GM21526 (cell line): ENCODE measurements around the gene DNAH1.

Source experiments
- ATAC-seq: cut with Tn5 transposase; IDR thresholded peaks from one replicate; pipeline ENCODE4 v1.9.1; 2021; ENCODE audit warnings: moderate library complexity; ENCODE audit not compliant: unreplicated experiment, low FRiP score

DNAH1 gene

DNA sequence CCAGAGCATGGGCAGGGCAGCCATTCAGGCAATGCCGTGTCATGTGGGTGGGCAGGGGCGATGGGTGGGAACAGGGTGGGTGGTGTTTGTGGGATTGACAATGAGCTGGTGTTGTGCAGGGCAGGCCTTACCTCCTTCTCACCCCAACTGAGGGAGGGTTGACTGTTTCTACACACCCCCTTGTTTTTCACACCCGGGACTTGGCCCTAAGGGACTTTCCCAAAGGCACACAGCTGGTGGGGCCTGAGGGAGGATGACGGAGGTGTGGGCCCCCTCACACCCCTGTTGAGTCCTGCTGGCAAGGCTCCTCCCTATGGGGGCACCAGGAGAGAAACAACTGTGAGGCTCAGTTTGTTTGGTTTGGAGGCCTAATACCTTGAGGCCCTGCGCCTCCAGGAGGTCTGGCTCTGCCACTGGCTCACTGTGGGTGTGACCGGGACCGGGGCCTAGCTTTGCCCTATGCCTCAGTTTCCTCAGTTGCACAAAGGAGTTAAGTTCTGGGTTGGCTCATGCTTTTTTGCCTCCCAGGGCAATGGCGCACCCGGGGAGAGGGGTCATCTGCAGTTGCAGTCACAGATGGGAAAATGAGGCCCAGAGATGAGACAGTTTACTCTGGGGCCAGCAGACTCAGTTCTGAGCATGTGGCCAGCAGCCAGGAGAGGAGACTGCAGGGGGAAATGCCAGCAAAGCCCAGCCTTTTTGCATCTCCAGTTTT is 5.1 kb upstream of the DNAH1 start:
- ATAC-seq: peak; percentile 37

DNA sequence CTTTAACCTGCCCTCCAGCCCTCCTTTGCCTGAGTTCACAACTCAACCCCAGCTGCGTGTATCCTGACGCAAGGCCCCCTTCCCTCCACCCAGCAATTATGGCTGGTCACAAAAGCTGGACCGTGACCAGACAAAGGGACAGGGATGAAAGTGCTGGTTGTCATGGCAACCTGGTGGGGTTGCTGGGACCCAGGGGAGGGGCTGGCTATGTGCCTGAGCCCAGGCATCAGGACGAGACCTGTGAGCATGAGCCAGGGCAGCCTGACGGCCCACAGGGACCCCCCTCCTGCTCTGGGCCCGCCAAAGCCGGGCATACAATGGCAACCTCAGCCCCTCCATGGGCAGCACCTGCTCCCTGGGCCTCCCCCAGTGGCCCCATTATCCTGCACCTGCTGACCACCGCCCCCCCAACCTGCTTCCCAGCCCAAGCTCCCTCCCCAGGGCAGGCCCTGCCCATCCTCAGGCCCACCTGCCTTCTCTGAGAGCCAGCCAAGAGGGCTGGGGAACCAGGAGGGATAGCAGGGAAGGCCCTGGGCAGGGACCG is 4.5 kb upstream of the DNAH1 start:
- no peak for ATAC-seq

DNA sequence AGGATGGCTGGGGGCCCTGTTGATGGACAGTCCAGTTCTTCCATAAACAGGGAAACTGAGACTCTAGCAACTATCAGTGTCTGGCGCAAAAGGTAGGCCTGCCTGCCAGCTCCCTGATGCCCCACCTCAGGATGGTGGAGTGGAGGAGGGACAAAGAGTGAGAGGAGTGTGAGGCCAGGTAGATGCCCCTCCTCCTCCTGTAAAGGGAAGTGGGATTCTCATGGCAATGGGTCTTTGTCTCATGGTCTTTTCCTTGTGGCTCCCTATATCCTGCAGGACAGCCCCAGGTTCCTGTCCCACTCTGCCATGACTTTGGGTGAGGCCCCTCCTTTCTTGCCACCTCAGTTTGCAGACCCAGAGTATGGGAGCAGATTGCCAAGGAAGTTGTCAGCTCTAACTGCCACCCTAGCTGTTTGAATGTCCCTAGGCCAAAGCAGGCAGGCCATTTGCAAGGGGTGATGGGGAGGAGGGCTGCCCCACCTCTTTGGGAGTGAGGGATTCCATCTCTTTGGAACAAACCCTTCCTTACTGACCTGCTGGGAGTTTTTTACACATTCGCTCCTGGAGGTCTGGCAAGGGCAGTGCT is 2.8 kb upstream of the DNAH1 start:
- peak; percentile 11 for ATAC-seq

DNA sequence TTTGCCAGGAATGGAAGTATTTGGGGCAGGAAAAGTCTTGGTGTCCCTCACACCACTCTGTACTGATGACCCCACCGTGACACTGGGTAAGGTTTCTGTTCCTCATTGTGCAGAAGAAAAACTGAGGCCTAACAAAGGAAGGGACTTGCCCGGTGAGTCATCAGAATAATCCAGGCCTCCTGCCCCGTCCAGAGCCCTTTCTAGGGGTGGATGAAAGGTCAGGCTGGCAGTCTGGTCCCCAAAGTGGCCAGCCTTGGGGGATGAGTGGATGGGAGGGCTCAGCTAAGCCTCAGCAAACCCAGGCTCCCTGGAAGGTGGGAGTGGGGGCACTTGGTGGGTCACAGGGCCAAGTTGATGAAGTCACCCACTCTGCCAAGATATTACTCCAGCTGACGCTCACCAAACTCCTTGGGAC is 2.3 kb upstream of the DNAH1 start:
- peak; percentile 78 for ATAC-seq

DNA sequence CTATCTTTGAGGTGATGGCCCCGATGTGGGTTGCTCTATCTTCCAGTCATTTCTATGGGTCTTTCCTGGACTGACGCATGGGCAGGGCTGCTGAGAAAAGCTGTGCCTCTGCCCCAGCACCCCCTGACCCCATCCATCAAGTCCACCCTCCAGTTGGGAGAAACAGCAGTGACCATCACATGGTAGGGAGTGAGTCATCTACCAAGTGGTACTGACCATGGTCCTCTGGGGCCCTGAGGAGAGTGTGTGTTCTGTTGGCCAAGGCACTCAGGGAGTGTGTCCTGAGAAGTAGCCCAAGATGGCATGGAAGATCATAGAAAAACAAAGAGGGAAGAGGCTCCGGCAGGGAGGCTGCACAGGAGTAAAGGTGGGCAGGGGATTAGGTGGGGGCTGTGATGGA is 1.6 kb upstream of the DNAH1 start:
- ATAC-seq: no peak

DNA sequence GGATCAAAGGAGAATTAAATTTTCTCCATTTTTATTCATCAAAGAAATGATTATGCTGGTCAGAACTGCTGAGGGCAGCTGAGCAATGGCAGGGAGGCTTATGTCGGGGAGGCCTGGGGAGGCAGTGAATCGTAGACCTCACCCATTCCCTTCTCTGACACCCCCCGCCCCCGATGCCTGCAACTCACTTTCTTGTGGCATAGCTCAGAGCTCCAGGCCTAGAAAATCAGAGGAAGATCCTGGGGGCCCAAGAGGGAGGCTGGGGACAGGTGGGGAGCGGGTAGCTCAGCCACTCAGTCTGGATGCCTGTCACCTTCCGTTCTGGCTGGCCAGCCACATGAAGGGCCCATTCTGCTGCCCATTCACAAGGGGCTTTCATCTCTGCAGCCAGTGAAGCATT is 1.1 kb upstream of the DNAH1 start:
- ATAC-seq: no peak

DNA sequence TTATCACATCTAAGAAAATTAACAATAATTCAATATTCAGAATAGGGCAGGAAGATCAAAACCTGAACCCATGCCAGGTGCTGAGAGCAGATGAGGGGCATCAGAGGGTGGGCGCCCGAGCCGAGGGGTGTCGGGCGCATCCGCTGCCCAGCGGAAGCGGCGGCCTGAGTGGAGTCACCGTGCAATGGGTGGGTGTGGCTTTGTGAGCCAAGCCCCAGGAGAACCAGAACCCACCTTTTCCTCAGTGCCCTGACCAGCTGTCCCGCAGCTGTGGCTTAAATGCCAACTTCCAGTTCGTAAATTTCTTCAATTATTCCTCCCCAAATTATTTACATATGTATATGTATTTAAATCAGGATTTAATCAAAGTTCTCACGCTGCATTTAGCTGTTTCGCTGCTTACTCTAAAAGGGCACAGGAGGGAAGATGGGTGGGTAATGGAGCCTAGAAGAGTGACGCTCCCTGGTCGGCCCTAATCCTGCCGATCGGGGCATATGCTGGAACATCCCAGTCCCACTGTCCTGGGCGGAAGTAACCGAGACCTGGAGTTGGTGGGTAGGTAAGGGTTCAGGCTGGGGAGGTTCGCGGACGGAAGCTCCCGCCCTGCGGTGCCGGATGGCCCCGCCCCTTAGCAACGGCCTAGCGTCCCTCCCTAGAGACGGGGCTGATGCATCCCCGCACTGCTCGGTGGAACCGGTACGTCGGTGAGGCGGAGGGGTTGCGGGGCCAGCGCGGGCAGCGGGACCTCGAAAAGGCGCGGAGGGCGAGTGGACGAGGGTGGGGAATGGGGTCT is 1.3 kb downstream of the DNAH1 start:
- no peak for ATAC-seq

DNA sequence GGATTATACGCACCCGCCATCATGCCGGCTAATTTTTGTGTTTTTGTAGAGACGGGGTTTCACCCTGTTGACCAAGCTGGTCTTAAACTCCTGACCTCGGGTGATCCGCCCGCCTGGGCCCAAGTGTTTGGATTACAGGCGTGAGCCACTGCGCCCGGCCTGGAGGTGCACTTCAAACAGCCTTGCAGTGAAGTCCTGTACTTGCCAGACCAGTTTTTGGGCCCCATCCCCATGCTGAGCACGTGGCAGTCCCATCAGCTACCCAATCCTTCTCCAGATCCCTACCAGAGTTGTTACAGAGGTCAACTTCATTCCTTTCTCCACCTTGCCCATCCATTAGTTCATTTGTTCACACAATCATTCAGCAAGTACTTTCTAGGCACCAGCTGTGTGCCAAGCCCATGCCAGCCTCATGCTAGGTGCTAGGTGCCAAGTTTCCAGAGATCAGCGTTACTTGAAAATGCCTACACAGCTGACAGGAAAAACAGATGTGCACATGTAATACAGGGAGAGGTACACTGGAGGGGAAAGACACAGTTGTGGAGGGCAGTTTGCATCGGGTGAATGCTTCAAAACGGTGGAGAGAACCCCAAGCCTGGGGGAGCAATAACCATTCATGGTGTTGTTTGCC is 2.2 kb downstream of the DNAH1 start:
- no peak for ATAC-seq

DNA sequence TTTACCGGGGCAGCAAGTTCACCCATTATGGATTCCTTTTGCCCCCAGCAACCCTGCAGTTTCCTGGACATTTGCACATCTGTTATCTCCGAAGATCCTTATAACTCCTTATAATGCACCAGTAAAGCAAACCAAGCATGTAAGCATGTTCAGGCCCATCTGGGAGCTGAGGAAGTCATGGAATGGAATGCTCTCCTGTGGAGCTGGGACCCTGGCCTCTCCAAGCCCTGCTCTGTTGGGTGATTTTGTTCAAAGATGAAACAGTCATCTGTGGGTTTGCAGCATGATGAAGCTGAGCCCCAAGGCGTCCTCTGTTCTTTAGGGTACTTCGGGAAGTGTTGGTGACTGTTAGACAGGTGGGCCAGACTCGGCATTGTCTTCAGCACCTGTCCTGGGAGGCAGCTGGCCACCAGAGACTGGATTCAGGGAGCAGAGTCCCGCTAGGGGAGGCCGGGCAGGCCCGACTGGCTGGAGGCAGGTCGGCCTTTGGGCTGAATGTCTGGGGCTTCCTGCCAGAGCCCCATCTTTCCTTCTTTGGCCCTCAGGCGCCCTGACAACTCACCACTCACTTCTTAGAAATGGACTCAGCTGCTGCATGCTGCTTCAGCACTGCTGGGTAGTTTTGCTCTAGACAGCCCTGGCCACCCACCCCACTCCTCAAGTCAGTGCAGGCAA is 3.9 kb downstream of the DNAH1 start:
- no peak for ATAC-seq

DNA sequence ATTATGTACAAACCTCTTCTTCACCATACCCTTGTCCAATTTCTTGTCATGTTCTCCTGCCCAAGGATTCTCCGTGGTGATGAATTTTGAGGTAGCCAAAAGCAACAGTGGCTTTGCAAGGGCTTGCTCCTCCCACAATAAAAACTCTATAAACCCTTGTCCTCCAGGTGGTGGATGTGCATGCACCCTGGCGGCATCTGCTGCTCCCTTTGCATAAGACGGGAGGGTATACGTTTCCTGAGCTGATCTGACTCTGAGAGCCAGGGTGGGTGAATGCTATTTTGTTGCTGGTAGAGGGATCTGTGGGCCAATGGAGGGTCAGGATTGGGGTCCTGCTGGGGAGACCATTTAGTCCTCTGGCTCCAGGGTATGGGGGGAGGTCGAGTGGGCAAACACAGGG is 5.4 kb downstream of the DNAH1 start:
- ATAC-seq: no peak

DNA sequence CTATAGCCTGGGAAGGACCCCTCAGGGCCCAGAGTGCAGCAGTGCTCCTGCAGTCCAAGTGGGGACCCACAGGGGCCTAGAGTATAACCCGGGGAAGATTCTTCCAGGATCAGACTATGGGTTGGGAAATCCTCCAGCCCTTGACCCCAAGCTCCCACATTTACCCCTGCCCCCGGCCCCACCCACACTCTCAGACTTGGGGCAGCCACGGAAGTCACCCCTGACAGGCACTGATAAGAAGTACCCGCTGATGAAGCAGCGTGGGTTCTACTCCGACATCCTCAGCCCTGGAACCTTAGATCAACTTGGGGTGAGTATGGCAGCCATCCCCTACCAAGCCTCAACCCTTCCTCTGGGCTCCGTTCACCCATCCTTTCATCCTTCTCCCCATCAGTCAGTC is 6.3 kb downstream of the DNAH1 start:
- ATAC-seq: no peak

DNA sequence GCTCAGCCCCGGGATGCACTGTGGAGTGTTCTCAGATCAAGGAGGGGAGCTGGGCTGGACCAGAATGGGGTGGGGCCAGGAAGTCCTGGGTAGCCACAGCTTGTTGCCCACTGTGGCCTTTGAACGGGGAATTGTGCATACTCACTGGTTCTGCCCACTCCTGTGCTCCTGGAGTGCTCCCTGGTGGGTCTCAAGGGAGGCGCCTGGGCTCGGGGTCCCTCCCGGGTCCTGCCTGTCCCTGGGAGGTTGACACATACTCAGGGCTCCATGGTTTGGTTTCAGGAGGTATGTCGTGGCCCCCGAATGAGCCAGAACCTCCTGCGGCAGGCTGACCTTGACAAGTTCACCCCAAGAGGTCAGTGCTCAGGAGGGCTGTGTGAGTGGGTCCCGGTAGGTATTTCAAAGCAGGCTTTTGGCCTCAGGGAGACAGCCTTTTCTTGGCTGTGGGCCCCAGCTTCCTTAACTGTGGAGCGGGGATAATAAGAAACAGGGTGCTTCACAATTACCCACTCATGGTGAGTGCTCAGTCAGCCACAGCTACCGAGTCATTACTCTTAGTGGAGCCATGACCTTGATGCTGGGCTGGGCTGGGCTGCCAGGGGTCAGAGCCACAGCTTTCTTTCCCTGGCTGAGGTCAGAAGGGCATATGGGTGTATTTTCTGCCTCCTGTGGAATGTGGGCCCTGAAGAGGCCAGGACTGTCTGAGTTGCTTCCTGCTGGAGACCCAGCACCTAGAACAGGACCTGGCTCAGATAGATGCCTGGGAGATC is 7.6 kb downstream of the DNAH1 start:
- no peak for ATAC-seq

DNA sequence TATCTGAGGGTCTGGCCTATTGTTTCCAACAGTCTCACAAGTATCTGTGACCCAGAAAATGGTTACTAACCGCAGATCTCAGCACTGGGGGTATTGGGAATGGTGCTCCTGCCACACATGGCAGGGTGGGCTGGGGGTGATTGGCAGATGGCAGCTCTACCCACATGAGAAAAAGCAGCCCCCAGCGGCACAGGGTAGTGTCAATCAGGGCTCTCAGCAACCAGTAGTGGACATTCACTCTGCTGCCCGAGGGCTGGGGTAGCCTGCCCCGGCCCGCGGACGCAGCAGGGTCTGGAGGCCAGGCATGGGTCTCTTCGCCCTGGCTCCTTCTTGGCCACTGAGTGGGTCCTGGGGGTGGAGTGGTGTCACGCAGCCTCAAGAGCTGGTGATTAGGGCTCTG is 8.6 kb downstream of the DNAH1 start:
- ATAC-seq: no peak

DNA sequence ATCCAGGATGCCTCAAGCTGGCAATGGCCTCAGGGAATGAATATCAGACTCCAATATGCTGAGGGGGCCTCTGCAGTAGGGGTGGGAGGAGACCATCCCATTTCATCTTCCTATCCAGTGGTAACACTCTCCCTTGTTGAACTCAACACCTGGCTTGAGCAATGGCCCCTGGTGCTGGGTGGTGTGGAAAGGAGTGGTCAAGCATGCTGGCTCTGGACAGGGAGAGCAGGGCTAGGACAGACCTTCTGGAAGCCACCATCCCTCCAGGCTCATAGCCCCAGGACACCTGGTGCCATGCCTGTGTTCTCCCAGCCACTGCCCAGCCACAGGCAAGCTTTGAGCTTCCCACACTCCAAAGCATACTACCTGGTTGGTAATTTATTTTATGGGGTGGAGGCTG is 9.6 kb downstream of the DNAH1 start:
- no peak for ATAC-seq

DNA sequence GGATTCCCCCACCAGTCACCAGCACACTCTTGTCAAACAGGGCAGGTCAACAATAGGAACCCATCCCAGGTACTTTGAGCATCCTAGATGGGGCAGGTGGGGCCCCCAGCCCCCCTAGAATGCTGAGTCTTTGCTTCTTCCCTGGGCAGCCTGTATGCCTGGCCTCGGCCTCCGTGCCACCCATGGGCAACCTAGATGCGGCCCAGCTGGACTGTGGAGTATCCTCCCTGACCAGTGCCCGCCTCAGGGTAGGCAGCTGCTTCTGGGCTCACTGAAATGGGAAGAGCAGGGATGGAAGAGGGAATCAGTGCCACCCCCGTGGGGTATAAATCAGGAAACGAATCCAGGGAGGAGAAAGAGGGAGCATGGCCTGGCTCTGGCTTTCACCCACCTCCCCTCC is 10.9 kb downstream of the DNAH1 start:
- ATAC-seq: no peak

DNA sequence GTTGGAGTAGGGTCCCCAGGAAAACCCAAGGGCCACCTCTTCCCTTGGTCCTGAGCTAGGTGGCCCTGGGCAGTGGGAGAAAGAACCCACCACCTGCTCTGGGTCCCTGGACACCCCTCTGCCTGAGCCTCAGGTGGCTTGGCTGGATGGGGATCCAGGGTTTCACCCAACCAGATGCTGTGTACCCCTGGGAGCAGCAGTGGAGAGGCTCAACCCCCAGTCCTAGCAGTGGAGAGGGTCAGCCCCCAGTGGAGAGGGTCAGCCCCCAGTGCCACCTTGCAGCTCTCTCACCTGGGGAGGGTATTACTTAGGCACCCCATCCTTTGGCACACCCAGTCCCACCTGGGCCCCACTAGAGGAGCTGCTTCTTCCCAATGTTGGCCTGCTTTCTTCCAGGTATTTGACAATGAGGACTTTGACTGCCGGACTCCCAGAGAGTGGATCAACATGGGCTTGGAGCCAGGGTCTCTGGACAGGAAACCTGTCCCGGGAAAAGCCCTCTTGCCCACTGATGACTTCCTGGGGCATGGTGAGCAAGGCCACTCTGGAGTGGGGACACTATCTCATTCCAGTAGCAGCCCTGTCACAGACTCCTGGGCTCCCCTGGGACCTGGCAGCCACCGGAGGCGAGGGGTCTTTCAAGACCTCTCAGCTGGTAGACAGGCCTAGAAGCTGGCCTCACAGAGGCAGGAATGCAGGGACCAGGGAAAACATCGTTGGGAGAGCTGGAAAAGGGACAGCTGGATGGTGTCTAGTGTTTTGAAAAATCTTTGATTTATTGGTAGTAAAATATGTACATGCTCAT is 11.6 kb downstream of the DNAH1 start:
- ATAC-seq: no peak

DNA sequence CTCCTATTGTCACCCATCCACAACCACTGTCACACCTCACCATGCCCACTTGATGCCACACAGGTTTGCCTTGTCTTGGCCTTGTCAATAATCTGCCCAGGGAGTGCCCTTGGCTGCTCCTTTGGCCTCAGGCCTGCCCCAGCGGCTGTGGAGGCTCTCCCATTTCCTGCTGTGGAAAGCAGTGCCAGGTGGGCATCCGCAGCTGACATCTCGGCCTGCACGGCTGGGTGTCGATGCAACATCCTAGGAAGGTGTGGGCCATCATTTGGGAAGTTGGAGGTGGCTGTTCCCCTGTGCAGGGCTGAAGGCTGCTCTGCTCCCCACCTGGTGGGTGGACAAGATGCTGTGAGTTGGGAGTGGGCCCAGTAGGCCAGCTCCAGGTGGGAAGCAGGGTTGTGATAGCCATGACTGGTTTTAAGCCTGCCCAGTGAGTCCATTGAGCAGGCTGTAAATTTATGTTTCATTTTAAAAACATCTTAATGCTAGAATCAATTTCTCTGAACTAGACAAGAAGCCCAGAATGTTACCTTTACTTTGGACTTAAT is 12.5 kb downstream of the DNAH1 start:
- ATAC-seq: no peak

DNA sequence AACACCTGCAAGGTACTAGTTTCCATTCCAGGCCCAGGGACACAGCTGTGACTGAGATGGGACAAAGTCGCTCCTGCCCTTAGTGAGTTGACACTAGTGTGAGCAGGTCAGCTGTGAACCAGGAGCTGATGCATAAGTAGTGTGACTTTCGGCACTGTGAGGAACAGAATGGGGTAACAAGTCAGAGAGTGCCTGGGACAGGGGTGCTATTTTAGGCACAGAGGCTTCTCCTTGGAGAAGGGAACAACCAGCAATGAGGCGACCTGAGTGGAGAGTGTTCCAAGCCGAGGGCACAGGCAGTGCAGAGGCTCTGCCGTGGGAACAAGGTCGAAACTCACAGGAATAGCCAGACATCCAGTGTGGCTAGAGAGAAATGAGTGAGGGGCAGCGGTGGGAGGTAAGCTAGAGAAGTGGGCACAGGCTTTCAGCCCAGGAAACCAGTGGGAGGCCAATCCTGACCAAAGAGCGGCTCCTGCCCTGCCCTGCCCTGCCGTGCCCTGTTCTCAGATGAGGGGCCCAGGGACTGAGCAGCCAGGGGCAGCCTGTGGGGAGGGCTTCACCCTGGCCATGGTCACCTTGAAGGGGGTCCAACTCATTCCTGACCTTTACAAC is 14.2 kb downstream of the DNAH1 start:
- no peak for ATAC-seq
